NCI-H345 treated with DMSO at 0.1 percent for 48 hours (cell line): ENCODE measurements around the gene ACTR3.
A peak's percentile ranks its signal among the peaks of the same experiment; 100 is the strongest.

Source experiments
- DNase-seq: peaks from one replicate; lab custom pipeline; 2025; ENCODE audit not compliant: unreplicated experiment; lab: John Stamatoyannopoulos, UW

Gene ACTR3

GRCh38 chr2:113875135-113875534 lies 14.8 kb upstream of the ACTR3 start:
- DNase-seq = no peak

GRCh38 chr2:113876503-113877387 lies 13.1 kb upstream of the ACTR3 start:
- peak; percentile 97 for DNase-seq

- no peak for DNase-seq
Observed at GRCh38 chr2:113877711-113878598, 11.9 kb upstream of the ACTR3 start.

- DNase-seq = no peak
Observed at GRCh38 chr2:113878743-113879142, 11.1 kb upstream of the ACTR3 start.

DNA sequence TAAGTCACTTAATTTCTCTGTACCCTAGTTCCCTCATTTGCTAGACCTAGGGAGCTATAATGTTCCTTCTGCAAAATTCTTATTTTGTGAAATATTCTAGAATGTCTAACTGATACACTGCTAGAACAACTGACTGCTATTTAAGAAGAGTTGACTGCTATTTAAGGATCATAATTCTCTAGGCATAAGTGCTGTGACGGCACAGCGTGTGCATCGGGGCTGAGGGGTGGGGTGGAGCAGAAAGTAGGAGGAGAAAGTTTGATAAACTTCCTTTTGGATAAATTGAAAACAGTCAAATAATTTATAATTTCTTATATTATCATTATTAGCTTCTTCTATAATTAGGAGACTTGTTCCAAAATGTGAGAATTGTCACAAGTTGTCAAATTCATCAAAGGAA lies 10.4 kb upstream of the ACTR3 start:
- DNase-seq = no peak

DNA sequence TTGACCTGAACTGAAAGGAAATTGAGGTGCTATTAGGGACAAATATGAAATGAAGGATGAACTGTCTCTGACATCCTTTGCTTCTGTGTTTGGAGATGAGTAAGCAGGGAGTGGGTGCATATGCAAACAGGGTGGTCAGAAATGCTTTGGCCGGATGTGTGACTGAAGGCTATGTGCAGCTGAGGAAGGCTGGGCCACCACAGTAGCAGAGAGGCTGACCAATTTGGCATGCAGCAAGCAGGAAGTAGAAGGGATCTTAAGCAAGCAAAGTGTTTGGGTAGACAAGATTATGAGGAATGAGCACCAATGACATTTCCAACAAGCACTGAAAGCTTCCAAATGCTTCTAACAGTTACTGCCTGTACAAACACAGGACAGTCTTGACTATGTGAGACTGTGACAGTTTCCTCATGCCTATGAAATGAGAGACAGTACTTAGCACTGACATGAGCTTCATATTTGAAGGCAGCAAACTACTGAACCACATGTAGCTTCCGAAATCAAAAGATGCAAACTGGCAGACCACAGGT lies 3.3 kb upstream of the ACTR3 start:
- no peak for DNase-seq

GRCh38 chr2:113887009-113887792 lies 2.7 kb upstream of the ACTR3 start:
- no peak for DNase-seq

DNA sequence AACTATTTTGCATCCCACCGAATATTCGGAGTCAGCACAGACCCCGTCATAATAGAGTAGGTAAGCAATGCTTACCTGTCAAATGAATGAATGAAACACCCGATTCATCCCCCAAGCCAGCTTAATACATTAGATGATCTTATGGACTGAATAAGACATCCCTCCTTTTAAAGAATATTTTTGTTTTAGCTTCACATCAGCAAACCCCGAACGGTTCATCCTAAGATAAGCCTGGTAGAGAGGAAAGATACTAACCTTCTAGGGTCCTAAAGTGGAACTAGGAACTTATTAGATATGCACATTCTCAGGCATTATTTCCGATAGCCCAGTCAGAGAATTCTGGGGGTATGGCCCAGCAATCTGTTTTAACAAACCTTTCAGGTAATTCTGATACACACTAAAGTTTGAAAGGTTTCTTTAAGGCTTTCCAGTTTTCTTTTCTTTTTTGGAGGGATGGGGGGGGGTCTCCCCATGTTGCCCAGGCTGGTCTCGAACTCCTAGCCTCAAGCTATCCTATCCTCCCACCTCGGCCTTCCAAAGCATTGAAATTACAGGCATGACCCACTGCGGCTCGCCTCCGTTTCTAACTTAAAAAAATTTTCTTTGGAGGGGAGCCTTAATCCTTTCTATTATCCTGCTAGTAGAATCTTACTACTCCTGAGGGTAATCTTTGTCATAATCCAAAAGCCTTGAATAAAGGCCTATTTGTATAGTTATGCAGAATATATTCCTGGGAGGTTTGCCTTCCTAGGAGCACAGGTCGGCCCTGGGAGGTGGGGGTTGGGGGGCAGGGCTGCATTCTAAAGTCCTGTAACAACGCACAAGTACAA lies 1.0 kb upstream of the ACTR3 start:
- no peak for DNase-seq

- no peak for DNase-seq
Observed at GRCh38 chr2:113890253-113891235, 655 bp downstream of the ACTR3 start.

DNA sequence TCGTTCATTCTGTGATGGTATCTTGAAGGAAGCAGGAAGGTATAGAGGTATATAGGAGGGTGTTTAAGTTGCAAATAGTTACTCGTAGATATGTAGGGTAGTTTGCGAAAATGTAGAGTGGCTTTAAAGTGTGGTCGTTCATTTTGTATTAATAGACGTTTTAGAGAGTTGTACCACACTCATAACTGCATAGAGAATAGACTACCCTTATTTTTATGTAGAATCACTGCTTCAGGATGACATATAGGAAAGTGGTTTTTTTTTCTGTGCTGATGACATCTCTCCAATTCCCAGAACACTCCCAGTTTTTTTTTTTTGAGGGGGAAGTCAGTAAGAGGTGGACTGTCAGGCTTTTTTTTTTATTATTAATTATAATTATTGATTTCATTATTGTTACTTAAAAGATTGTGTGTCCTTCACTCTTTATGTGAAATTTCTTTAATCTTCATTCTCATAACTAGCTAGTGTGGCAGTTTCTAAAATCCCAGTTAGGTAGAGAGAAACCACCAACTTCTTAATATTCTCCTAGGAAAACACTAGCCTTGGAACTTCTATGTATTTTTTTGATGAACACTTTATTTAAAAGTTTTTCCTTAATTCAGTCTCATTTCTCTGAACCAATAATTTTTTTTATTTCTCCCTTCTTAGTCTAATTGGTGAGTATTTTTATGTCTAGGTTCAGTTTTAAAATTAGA lies 1.5 kb downstream of the ACTR3 start:
- DNase-seq = no peak

GRCh38 chr2:113892004-113892710 lies 2.3 kb downstream of the ACTR3 start:
- DNase-seq = no peak

DNA sequence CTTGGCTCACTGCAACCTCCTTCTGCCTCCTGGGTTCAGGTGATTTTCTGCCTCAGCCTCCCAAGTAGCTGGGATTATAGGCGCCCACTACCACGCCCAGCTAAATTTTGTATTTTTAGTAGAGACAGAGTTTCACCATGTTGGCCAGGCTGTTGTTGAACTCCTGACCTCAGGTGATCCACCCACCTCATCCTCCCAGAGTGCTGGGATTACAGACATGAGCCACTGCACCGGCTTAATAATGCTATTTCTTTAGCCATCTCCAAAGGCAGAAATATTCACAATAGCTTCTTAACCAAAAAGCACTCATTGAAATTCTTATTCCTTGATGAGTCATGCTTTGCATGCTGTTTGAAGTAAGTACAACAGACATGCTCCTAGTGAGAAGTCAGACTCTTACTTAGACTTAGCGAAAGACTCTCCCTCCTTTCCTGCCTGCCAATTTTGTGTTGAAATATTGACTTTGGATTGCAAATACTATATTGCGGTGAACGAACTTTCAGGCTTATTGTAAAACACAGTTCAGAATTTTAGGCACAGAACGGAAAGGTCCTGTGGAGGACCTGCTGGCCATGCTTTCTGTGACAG lies 4.4 kb downstream of the ACTR3 start:
- no peak for DNase-seq

DNA sequence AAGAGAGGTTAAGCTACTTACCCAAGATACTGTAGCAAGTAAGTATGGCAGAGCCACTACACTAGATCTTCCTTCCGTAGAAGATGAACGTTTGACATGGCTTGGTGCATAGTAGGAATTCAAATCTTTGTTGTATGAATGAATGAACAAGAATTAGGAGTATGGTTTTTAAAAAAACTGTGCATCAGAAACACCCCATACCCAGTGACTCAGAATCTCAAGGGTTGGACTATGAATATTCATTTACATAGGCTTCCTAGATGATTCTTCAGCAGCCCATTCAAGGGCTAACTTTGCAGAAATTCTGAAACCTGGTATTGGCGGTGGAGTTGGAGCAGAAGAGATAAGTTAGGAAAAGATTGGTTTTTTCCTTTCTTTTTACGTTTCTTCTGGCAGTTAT lies 5.4 kb downstream of the ACTR3 start:
- no peak for DNase-seq

GRCh38 chr2:113895819-113896563 lies 6.1 kb downstream of the ACTR3 start:
- DNase-seq = no peak

- no peak for DNase-seq
Observed at GRCh38 chr2:113896791-113897190, 6.9 kb downstream of the ACTR3 start.

- no peak for DNase-seq
Observed at GRCh38 chr2:113898081-113898480, 8.2 kb downstream of the ACTR3 start.

- no peak for DNase-seq
Observed at GRCh38 chr2:113899166-113899565, 9.3 kb downstream of the ACTR3 start.
